Left ventricle myocardium inferior (tissue), 1 donor: Measurements from ENCODE around the gene SPG21. TPM values are rescaled to one million over a fixed set of nuclear protein-coding genes. Genes with fewer than 3 reads are reported as not detected.

Experiments used
- DNase-seq: peaks from one replicate; pipeline ENCODE4 v3.0.0-alpha.2; 2020
- H3K27ac ChIP-seq: fragments of 200-600 bp; replicated peaks from 2 replicates; pipeline ENCODE4 v1.8.0; 2021
- H3K27me3 ChIP-seq: fragments of 200-600 bp; 2 replicates; pipeline ENCODE4 v1.8.0; 2021; ENCODE audit warnings: low read depth
- H3K36me3 ChIP-seq: fragments of 200-600 bp; 2 replicates; pipeline ENCODE4 v1.8.0; 2021
- H3K4me1 ChIP-seq: fragments of 200-600 bp; 2 replicates; pipeline ENCODE4 v1.8.0; 2021
- H3K4me3 ChIP-seq: fragments of 200-600 bp; 2 replicates; pipeline ENCODE4 v1.8.0; 2021; ENCODE audit warnings: mild to moderate bottlenecking, moderate library complexity
- H3K9me3 ChIP-seq: fragments of 200-600 bp; replicated peaks from 2 replicates; pipeline ENCODE4 v1.8.0; 2021
- CTCF ChIP-seq: fragments of 200-600 bp; IDR thresholded peaks from 2 replicates; pipeline ENCODE4 v1.8.0; 2021; ENCODE audit warnings: antibody characterized with exemption, mild to moderate bottlenecking, borderline replicate concordance
- intact Hi-C: fragments of 100-400 bp; cut with micrococcal nuclease; formaldehyde crosslinking; loops from one replicate; pipeline ENCODE4 v1.11.0; 2022
- total RNA-seq: library from RNA; stranded (reverse); fragmentation: NEBNext Ultra II Directional; extraction: Animal tissue kit (Norgen Biotek cat#: 25700); gene quantifications from one replicate; pipeline ENCODE4 v1.2.1, GENCODE V29; 2021
- donor health status: DM: no; HTN: yes; CAD: no; lungs with severe emphysema.

SPG21 gene
- total RNA-seq, 1 donor from 2014 or later = 47.2 TPM

GRCh38 chr15:65006876-65007275 is 17.2 kb upstream of the SPG21 start:
- Histone ChIP-seq H3K4me3 (no peak overlapping the region), H3K27ac (no peak overlapping the region), H3K9me3 (no peaks in the 10 kb centered on the region), H3K27me3 (no peaks in the 10 kb centered on the region), H3K4me1 (no peaks in the 10 kb centered on the region), H3K36me3 (peaks cover 34% of the 10 kb centered on the region)
- DNase-seq = no peak
- intact Hi-C loops = no loop called here
- no peak for TF ChIP-seq CTCF

GRCh38 chr15:65004993-65005392 is 15.3 kb upstream of the SPG21 start:
- DNase-seq = no peak
- H3K27ac ChIP-seq = no peak overlapping the region
- no peaks in the 10 kb centered on the region for H3K9me3 ChIP-seq
- no peaks in the 10 kb centered on the region for H3K4me1 ChIP-seq
- TF ChIP-seq CTCF = no peak
- no peak overlapping the region for H3K4me3 ChIP-seq
- peaks cover 35% of the 10 kb centered on the region for H3K36me3 ChIP-seq
- no peaks in the 10 kb centered on the region for H3K27me3 ChIP-seq
- intact Hi-C loops = no loop called here

GRCh38 chr15:64997745-64998375 is 8.1 kb upstream of the SPG21 start:
- H3K27me3 ChIP-seq = no peaks in the 10 kb centered on the region
- no peak for TF ChIP-seq CTCF
- H3K4me1 ChIP-seq = no peaks in the 10 kb centered on the region
- no peak overlapping the region for H3K4me3 ChIP-seq
- H3K36me3 ChIP-seq = peaks cover 14% of the 10 kb centered on the region
- no peak overlapping the region for H3K27ac ChIP-seq
- no peak for DNase-seq
- intact Hi-C loops = no loop called here
- H3K9me3 ChIP-seq = no peaks in the 10 kb centered on the region

GRCh38 chr15:64997066-64997465 is 7.4 kb upstream of the SPG21 start:
- H3K9me3 ChIP-seq = no peaks in the 10 kb centered on the region
- no peak for TF ChIP-seq CTCF
- H3K4me3 ChIP-seq = no peak overlapping the region
- H3K27me3 ChIP-seq = no peaks in the 10 kb centered on the region
- no peak overlapping the region for H3K27ac ChIP-seq
- peaks cover 9% of the 10 kb centered on the region for H3K36me3 ChIP-seq
- DNase-seq = no peak
- intact Hi-C loops = no loop called here
- H3K4me1 ChIP-seq = no peaks in the 10 kb centered on the region

- H3K27me3 ChIP-seq = no peaks in the 10 kb centered on the region
- H3K27ac ChIP-seq = no peak overlapping the region
- H3K4me3 ChIP-seq = no peak overlapping the region
- H3K9me3 ChIP-seq = no peaks in the 10 kb centered on the region
- intact Hi-C loops = no loop called here
- peaks cover 26% of the 10 kb centered on the region for H3K4me1 ChIP-seq
- no peak for TF ChIP-seq CTCF
- H3K36me3 ChIP-seq = no peaks in the 10 kb centered on the region
- DNase-seq = no peak
These were observed 3.6 kb upstream of the SPG21 start for GRCh38 chr15:64993290-64993689.
